HG02678 (cell line): Measurements from ENCODE around the gene MIER2.
"Not testable (repeated sequence)": the region's sequence is repeated elsewhere in the genome, so short reads cannot be mapped to it uniquely, and the experiment has no call there.

Experiments
- ATAC-seq: cut with Tn5 transposase; IDR thresholded peaks from one replicate; pipeline ENCODE4 v1.9.1; 2021; ENCODE audit warnings: mild to moderate bottlenecking, moderate library complexity; ENCODE audit not compliant: unreplicated experiment

MIER2 gene

GRCh38 chr19:262125-262524 is 82.5 kb downstream of the MIER2 start:
- ATAC-seq: no peak

- not testable (repeated sequence) for ATAC-seq
Observed at GRCh38 chr19:256804-257203, 87.8 kb downstream of the MIER2 start.
